K562 (cell line): ENCODE data around the gene CHAF1A. TPM values are rescaled to one million over a fixed set of nuclear protein-coding genes. Genes with fewer than 3 reads are reported as not detected.

ENCODE experiments used
- ATF7 ChIP-seq: fragments of 450-650 bp; IDR thresholded peaks from 2 replicates; pipeline ENCODE4 v1.7.1; 2014; ENCODE audit warnings: mild to moderate bottlenecking, moderate library complexity
- ELF2 ChIP-seq: fragments of 250-450 bp; sonication (Bioruptor Pico); IDR thresholded peaks from 2 replicates; pipeline ENCODE4 v1.5.0; 2021; ENCODE audit warnings: mild to moderate bottlenecking
- EP400 ChIP-seq: fragments of 450-650 bp; IDR thresholded peaks from 2 replicates; pipeline ENCODE4 v1.6.1; 2017; ENCODE audit warnings: antibody characterized with exemption, mild to moderate bottlenecking, moderate library complexity
- FOSL1 ChIP-seq: fragments of 200-800 bp; sonication (Bioruptor generic); conservative IDR thresholded peaks from 2 replicates; pipeline ENCODE4 v1.6.1; 2016; ENCODE audit warnings: missing genetic modification characterization, missing compliant biosample characterization
- IRF1 ChIP-seq: sonication (generic); formaldehyde crosslinking; IDR thresholded peaks from 2 replicates; pipeline ENCODE4 v1.8.0; 2022; ENCODE audit warnings: missing genetic modification reagents, mild to moderate bottlenecking, borderline replicate concordance
- NEUROD1 ChIP-seq: fragments of 150-350 bp; IDR thresholded peaks from 2 replicates; pipeline ENCODE4 v1.6.1; 2014; ENCODE audit warnings: borderline replicate concordance, low read length, low read depth; ENCODE audit not compliant: partially characterized antibody
- RAD51 ChIP-seq: fragments of 450-650 bp; IDR thresholded peaks from 2 replicates; pipeline ENCODE4 v1.7.1; 2016; ENCODE audit warnings: low read depth, mild to moderate bottlenecking, borderline replicate concordance
- RB1 ChIP-seq: fragments of 450-650 bp; IDR thresholded peaks from 2 replicates; pipeline ENCODE4 v1.6.1; 2017; ENCODE audit warnings: low read depth, mild to moderate bottlenecking
- REST ChIP-seq, 2 experiments: fragments of 450-650 bp; formaldehyde crosslinking in 1 of 2; IDR thresholded peaks; 2 replicates each; pipeline versions ENCODE4 v1.4.0 to v1.6.1; 2014 to 2020; ENCODE audit warnings: mild to moderate bottlenecking in 2 of 2, borderline replicate concordance in 1 of 2, low read depth in 1 of 2
- SIX5 ChIP-seq, 2 experiments: IDR thresholded peaks; 2 replicates each; pipeline ENCODE4 v1.6.1; 2011; ENCODE audit warnings: low read length in 2 of 2, borderline replicate concordance in 1 of 2, low read depth in 1 of 2, mild to moderate bottlenecking in 1 of 2, moderate library complexity in 1 of 2; ENCODE audit not compliant: insufficient read depth in 1 of 2
- SP1 ChIP-seq: sonication (generic); formaldehyde crosslinking; IDR thresholded peaks from 2 replicates; pipeline ENCODE4 v1.8.1; 2022; ENCODE audit warnings: mild to moderate bottlenecking, missing genetic modification reagents
- ZNF224 ChIP-seq: sonication (generic); formaldehyde crosslinking; IDR thresholded peaks from 2 replicates; pipeline ENCODE4 v1.8.0; 2022; ENCODE audit warnings: mild to moderate bottlenecking, missing genetic modification reagents
- polyA plus RNA-seq, 8 experiments: library from polyadenylated mRNA; depleted of rRNA in 4 of 8; stranded (reverse) in 5 of 8; unstranded in 3 of 8; fragments of >200 nt; fragmentation: Nextera tagmentation in 2 of 8; fragmentation: Illumina TruSeq in 1 of 8; extraction: Ambion mirVana in 2 of 8; extraction: Trizol in 1 of 8; gene quantifications; 2 replicates each; pipeline versions ENCODE4 v1.2.1 to v1.2.3, GENCODE V29; 2011 to 2014; ENCODE audit warnings: inconsistent platforms in 1 of 8, missing spikeins in 1 of 8
- total RNA-seq, 7 experiments: library from RNA; depleted of rRNA in 6 of 7; stranded (reverse); fragments of >200 nt in 6 of 7; fragmentation: Illumina TruSeq in 2 of 7; extraction: Trizol in 2 of 7; gene quantifications; 2 replicates each; pipeline versions ENCODE4 v1.2.1 to v1.2.3, GENCODE V29; 2011 to 2021; ENCODE audit warnings: low replicate concordance in 1 of 7
- TF ChIP-seq, protein P1 (sequence below): fragments of 450-650 bp; IDR thresholded peaks from 2 replicates; pipeline ENCODE4 v1.6.1; 2016
- TF ChIP-seq, protein P2 (sequence below), 2 experiments: fragments of 200-800 bp in 1 of 2; sonication (Bioruptor generic) in 1 of 2; sonication (generic) in 1 of 2; formaldehyde crosslinking in 1 of 2; IDR thresholded peaks in 1 of 2; conservative IDR thresholded peaks in 1 of 2; 2 replicates each; pipeline versions ENCODE4 v1.5.0 to v1.6.1; 2016 to 2020; ENCODE audit warnings: missing compliant biosample characterization in 1 of 2, missing genetic modification characterization in 1 of 2, missing genetic modification reagents in 1 of 2

The CHAF1A gene
- total and polyA plus RNA-seq, 9 of the 15 experiments (the other 6 are each of a cell fraction or from before 2014, with no cell fraction given): 1.6 to 86.9 (median 45.2) TPM

GRCh38 chr19:4457654-4458395 lies 55.4 kb downstream of the CHAF1A start, which contains the start of gene UBXN6 (continued):
- TF ChIP-seq RB1: peak; percentile 71
- TF ChIP-seq, protein P1, sequence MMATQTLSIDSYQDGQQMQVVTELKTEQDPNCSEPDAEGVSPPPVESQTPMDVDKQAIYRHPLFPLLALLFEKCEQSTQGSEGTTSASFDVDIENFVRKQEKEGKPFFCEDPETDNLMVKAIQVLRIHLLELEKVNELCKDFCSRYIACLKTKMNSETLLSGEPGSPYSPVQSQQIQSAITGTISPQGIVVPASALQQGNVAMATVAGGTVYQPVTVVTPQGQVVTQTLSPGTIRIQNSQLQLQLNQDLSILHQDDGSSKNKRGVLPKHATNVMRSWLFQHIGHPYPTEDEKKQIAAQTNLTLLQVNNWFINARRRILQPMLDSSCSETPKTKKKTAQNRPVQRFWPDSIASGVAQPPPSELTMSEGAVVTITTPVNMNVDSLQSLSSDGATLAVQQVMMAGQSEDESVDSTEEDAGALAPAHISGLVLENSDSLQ: peak; percentile 59
- TF ChIP-seq, protein P2, sequence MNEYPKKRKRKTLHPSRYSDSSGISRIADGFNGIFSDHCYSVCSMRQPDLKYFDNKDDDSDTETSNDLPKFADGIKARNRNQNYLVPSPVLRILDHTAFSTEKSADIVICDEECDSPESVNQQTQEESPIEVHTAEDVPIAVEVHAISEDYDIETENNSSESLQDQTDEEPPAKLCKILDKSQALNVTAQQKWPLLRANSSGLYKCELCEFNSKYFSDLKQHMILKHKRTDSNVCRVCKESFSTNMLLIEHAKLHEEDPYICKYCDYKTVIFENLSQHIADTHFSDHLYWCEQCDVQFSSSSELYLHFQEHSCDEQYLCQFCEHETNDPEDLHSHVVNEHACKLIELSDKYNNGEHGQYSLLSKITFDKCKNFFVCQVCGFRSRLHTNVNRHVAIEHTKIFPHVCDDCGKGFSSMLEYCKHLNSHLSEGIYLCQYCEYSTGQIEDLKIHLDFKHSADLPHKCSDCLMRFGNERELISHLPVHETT (CRISPR knock-in tag; conservative IDR thresholded peaks at IDR 0.05 in 1 of 2, IDR thresholded peaks at IDR 0.05 in 1 of 2): peak in 1 of 2 experiments; percentile 95; a peak in 2 of 4 replicates
- peak; percentile 92 for TF ChIP-seq ELF2 (CRISPR knock-in tag)
- peak; percentile 42 for TF ChIP-seq REST (IDR thresholded peaks at IDR 0.05; ENCODE audit: borderline replicate concordance)
- TF ChIP-seq REST (CRISPR knock-in tag; IDR thresholded peaks at IDR 0.05; ENCODE audit: low read depth): no peak
- TF ChIP-seq EP400: peak; percentile 76
- peak; percentile 75 for TF ChIP-seq ATF7
- TF ChIP-seq ZNF224: no peak
- peak in 1 of 2 experiments; percentile 9; a peak in 1 of 4 replicates for TF ChIP-seq SIX5 (IDR thresholded peaks at IDR 0.05; ENCODE audit: borderline replicate concordance in 1 of 2, insufficient read depth in 1 of 2, low read depth in 1 of 2, low read length in 2 of 2)
- TF ChIP-seq IRF1 (CRISPR knock-in tag): no peak
- TF ChIP-seq SP1 (CRISPR knock-in tag): peak; percentile 74
- peak; percentile 41; the same call in 1 of the 2 replicates for TF ChIP-seq FOSL1
- peak; percentile 83 for TF ChIP-seq NEUROD1
- TF ChIP-seq RAD51: peak; percentile 90
